Sigmoid colon (tissue), 7 donors: Measurements from ENCODE around the gene CPLX4. TPM values are rescaled to one million over a fixed set of nuclear protein-coding genes. Genes with fewer than 3 reads are reported as not detected.

Source experiments
- DNase-seq: peaks from one replicate; pipeline ENCODE4 v3.0.0-alpha.2; 2019
- H3K27ac ChIP-seq, 4 donors: fragments of 200-600 bp; sonication (generic); one replicate each; pipeline ENCODE4 v1.5.1; 2016 to 2019; ENCODE audit warnings: mild to moderate bottlenecking in 1 of 4
- H3K27me3 ChIP-seq, 3 donors: fragments of 200-600 bp; sonication (generic); one replicate each; pipeline ENCODE4 v1.5.1; 2019; ENCODE audit warnings: mild to moderate bottlenecking in 1 of 3
- H3K36me3 ChIP-seq, 4 donors: fragments of 200-600 bp; sonication (generic); one replicate each; pipeline ENCODE4 v1.5.1; 2016 to 2019
- H3K4me1 ChIP-seq, 4 donors: fragments of 200-600 bp; sonication (generic); one replicate each; pipeline ENCODE4 v1.5.1; 2017 to 2019
- H3K4me3 ChIP-seq, 4 donors: fragments of 200-600 bp; sonication (generic); one replicate each; pipeline ENCODE4 v1.5.1; 2017 to 2019; ENCODE audit warnings: mild to moderate bottlenecking in 2 of 4, moderate library complexity in 1 of 4
- H3K9me3 ChIP-seq, 4 donors: fragments of 200-600 bp in 3 of 4; sonication (generic) in 3 of 4; one replicate each; pipeline versions ENCODE4 v1.5.1 to v1.6.1; 2013 to 2019
- CTCF ChIP-seq, 4 experiments: fragments of 450-650 bp in 3 of 4; fragments of 200-600 bp in 1 of 4; IDR thresholded peaks; one replicate each; pipeline ENCODE4 v1.5.1; 2016 to 2019; ENCODE audit warnings: antibody characterized with exemption in 4 of 4, mild to moderate bottlenecking in 3 of 4, moderate library complexity in 2 of 4
- EP300 ChIP-seq, 4 donors: sonication (generic); formaldehyde crosslinking; IDR thresholded peaks; one replicate each; pipeline ENCODE4 v1.6.1; 2017; ENCODE audit warnings: antibody characterized with exemption in 4 of 4
- POLR2A ChIP-seq, 2 donors: fragments of 450-650 bp; IDR thresholded peaks; one replicate each; pipeline ENCODE4 v1.6.1; 2016; ENCODE audit warnings: antibody characterized with exemption in 2 of 2, mild to moderate bottlenecking in 2 of 2, moderate library complexity in 2 of 2
- POLR2AphosphoS5 ChIP-seq, 4 donors: sonication (generic); formaldehyde crosslinking; IDR thresholded peaks; one replicate each; pipeline ENCODE4 v1.6.1; 2017; ENCODE audit warnings: antibody characterized with exemption in 4 of 4
- WGBS, 2 donors: extraction: QIAGEN DNeasy Blood & Tissue Kit; methylation state at CpG; one replicate each; pipeline ENCODE4 v1.1.7; 2013; 5-methylcytosine and 5-hydroxymethylcytosine counted together
- intact Hi-C: fragments of 100-400 bp; cut with DNase I; formaldehyde crosslinking; loops from one replicate; pipeline ENCODE4 v1.15.1; 2023
- polyA plus RNA-seq, 3 donors: library from polyadenylated mRNA; stranded (reverse); fragments of 200-250 nt; gene quantifications; one replicate each; pipeline ENCODE4 v1.2.3, GENCODE V29; 2013
- total RNA-seq, 4 donors: library from RNA; depleted of rRNA; stranded (reverse); fragments of >200 nt; gene quantifications; one replicate each; pipeline ENCODE4 v1.1.0, GENCODE V29; 2016
- donor health status: healthy with polysubstance abuse.
- donor health status: Bipolar disorder and iron deficiency.
- donor health status: healthy.

Gene CPLX4
- total and polyA plus RNA-seq, 7 donors = 0.33 TPM; not detected in 6

GRCh38 chr18:59305295-59305694 is 13.2 kb downstream of the CPLX4 start:
- TF ChIP-seq EP300 (IDR thresholded peaks at IDR 0.05) (no peak), POLR2A (IDR thresholded peaks at IDR 0.05) (no peak), CTCF (IDR thresholded peaks at IDR 0.05) (no peak), POLR2AphosphoS5 (IDR thresholded peaks at IDR 0.05) (no peak)
- no peak overlapping the region for H3K4me3 ChIP-seq

GRCh38 chr18:59303656-59304195 is 14.7 kb downstream of the CPLX4 start:
- H3K27ac ChIP-seq = no peak overlapping the region
- intact Hi-C loops = no loop called here
- no peak for TF ChIP-seq CTCF (IDR thresholded peaks at IDR 0.05)
- no peak for TF ChIP-seq EP300 (IDR thresholded peaks at IDR 0.05)
- TF ChIP-seq POLR2A (IDR thresholded peaks at IDR 0.05) = no peak
- no peak for TF ChIP-seq POLR2AphosphoS5 (IDR thresholded peaks at IDR 0.05)
- H3K36me3 ChIP-seq = no peaks in the 10 kb centered on the region
- peaks cover 0 to 6% (median 4%) of the 10 kb centered on the region in 4 donors for H3K4me1 ChIP-seq
- H3K4me3 ChIP-seq = no peak overlapping the region
- no peak for DNase-seq
- no peaks in the 10 kb centered on the region for H3K9me3 ChIP-seq
- 76 to 82% methylated on average over 9 of the region's 9 CpGs for WGBS, 2 donors
- peaks cover 0 to 18% (median 0%) of the 10 kb centered on the region in 3 donors for H3K27me3 ChIP-seq

More at GRCh38 chr18:59305295-59305694, 13.2 kb downstream of the CPLX4 start:
- intact Hi-C loops = no loop called here
- no peak for DNase-seq
- Histone ChIP-seq H3K27ac (no peak overlapping the region), H3K36me3 (no peaks in the 10 kb centered on the region), H3K9me3 (no peaks in the 10 kb centered on the region), H3K27me3 (peaks cover 0 to 27% (median 0%) of the 10 kb centered on the region in 3 donors), H3K4me1 (peaks cover 0 to 10% (median 9%) of the 10 kb centered on the region in 4 donors)
- 65 to 70% methylated on average over 4 of the region's 4 CpGs for WGBS, 2 donors

GRCh38 chr18:59303006-59303405 is 15.4 kb downstream of the CPLX4 start:
- Histone ChIP-seq H3K27ac (no peak overlapping the region), H3K27me3 (peaks cover 0 to 16% (median 0%) of the 10 kb centered on the region in 3 donors), H3K4me3 (no peak overlapping the region), H3K9me3 (no peaks in the 10 kb centered on the region), H3K36me3 (no peaks in the 10 kb centered on the region), H3K4me1 (peaks cover 0 to under 1% (median under 1%) of the 10 kb centered on the region in 4 donors)
- 85 to 90% methylated on average over 2 of the region's 2 CpGs for WGBS, 2 donors
- no peak for TF ChIP-seq POLR2AphosphoS5 (IDR thresholded peaks at IDR 0.05)
- no peak for TF ChIP-seq POLR2A (IDR thresholded peaks at IDR 0.05)
- no peak for TF ChIP-seq EP300 (IDR thresholded peaks at IDR 0.05)
- no peak for TF ChIP-seq CTCF (IDR thresholded peaks at IDR 0.05)
- DNase-seq = no peak
- intact Hi-C loops = no loop called here

- DNase-seq = no peak
- no peak for TF ChIP-seq POLR2A (IDR thresholded peaks at IDR 0.05)
- WGBS, 2 donors = 77 to 80% methylated on average over 4 of the region's 4 CpGs
Measured at GRCh38 chr18:59301929-59302328, 16.5 kb downstream of the CPLX4 start.

GRCh38 chr18:59300676-59301285 is 17.7 kb downstream of the CPLX4 start:
- no peak for DNase-seq
- no peak overlapping the region for H3K27ac ChIP-seq
- H3K27me3 ChIP-seq = peaks cover 0 to 5% (median 0%) of the 10 kb centered on the region in 3 donors
- 68 to 71% methylated on average over 3 of the region's 3 CpGs for WGBS, 2 donors
- H3K4me1 ChIP-seq = no peaks in the 10 kb centered on the region
- TF ChIP-seq POLR2AphosphoS5 (IDR thresholded peaks at IDR 0.05) (no peak), POLR2A (IDR thresholded peaks at IDR 0.05) (no peak), CTCF (IDR thresholded peaks at IDR 0.05) (no peak), EP300 (IDR thresholded peaks at IDR 0.05) (no peak)
- no peaks in the 10 kb centered on the region for H3K36me3 ChIP-seq
- no peaks in the 10 kb centered on the region for H3K9me3 ChIP-seq
- intact Hi-C loops = no loop called here
- no peak overlapping the region for H3K4me3 ChIP-seq

More at GRCh38 chr18:59301929-59302328, 16.5 kb downstream of the CPLX4 start:
- Histone ChIP-seq H3K27ac (no peak overlapping the region), H3K4me1 (no peaks in the 10 kb centered on the region), H3K36me3 (no peaks in the 10 kb centered on the region), H3K4me3 (no peak overlapping the region), H3K27me3 (peaks cover 0 to 16% (median 0%) of the 10 kb centered on the region in 3 donors), H3K9me3 (no peaks in the 10 kb centered on the region)
- intact Hi-C loops = no loop called here
